HG03442 (cell line): Measurements from ENCODE around the gene H1-8.

Source experiments
- ATAC-seq: cut with Tn5 transposase; IDR thresholded peaks from one replicate; pipeline ENCODE4 v1.9.1; 2021; ENCODE audit warnings: mild to moderate bottlenecking, moderate library complexity; ENCODE audit not compliant: unreplicated experiment

H1-8 gene

GRCh38 chr3:129555153-129555550 lies 12.2 kb downstream of the H1-8 start:
- ATAC-seq: no peak

- no peak for ATAC-seq
Observed at GRCh38 chr3:129555616-129556357, 12.8 kb downstream of the H1-8 start.

- ATAC-seq: no peak
Observed at GRCh38 chr3:129556358-129556695, 13.4 kb downstream of the H1-8 start.

GRCh38 chr3:129556890-129557547 lies 14.0 kb downstream of the H1-8 start:
- ATAC-seq: no peak

- ATAC-seq: no peak
Observed at GRCh38 chr3:129557548-129557894, 14.5 kb downstream of the H1-8 start.

- no peak for ATAC-seq
Observed at GRCh38 chr3:129558081-129558771, 15.3 kb downstream of the H1-8 start.

- ATAC-seq: no peak
Observed at GRCh38 chr3:129558772-129559564, 16.0 kb downstream of the H1-8 start.

GRCh38 chr3:129559565-129560079 lies 16.6 kb downstream of the H1-8 start:
- ATAC-seq: no peak

- ATAC-seq: no peak
Observed at GRCh38 chr3:129560269-129560787, 17.4 kb downstream of the H1-8 start.

- ATAC-seq: no peak
Observed at GRCh38 chr3:129560911-129561594, 18.1 kb downstream of the H1-8 start.

- no peak for ATAC-seq
Observed at GRCh38 chr3:129561619-129562248, 18.8 kb downstream of the H1-8 start.

- no peak for ATAC-seq
Observed at GRCh38 chr3:129562803-129563202, 19.8 kb downstream of the H1-8 start.

GRCh38 chr3:129563332-129563731 lies 20.4 kb downstream of the H1-8 start:
- ATAC-seq: no peak

- ATAC-seq: no peak
Observed at GRCh38 chr3:129563850-129564535, 21.0 kb downstream of the H1-8 start.

GRCh38 chr3:129564981-129565644 lies 22.1 kb downstream of the H1-8 start:
- ATAC-seq: no peak

GRCh38 chr3:129565902-129566301 lies 22.9 kb downstream of the H1-8 start:
- ATAC-seq: no peak

GRCh38 chr3:129567176-129567705 lies 24.3 kb downstream of the H1-8 start:
- no peak for ATAC-seq

- no peak for ATAC-seq
Observed at GRCh38 chr3:129567939-129568338, 25.0 kb downstream of the H1-8 start.
